Endothelial cell of umbilical vein (primary cell): ENCODE data around the gene PSME4.

Experiments used
- CTCF ChIP-seq, 2 donors: IDR thresholded peaks; 1 replicate in 1 of 2; 2 replicates in 1 of 2; pipeline ENCODE4 v1.5.1; 2011; ENCODE audit warnings: low read length in 2 of 2, mild to moderate bottlenecking in 2 of 2, moderate library complexity in 2 of 2, control low read depth in 1 of 2, inconsistent platforms in 1 of 2, low read depth in 1 of 2; ENCODE audit not compliant: insufficient read depth in 1 of 2; ENCODE audit errors: extremely low read depth in 1 of 2
- EZH2 ChIP-seq: IDR thresholded peaks from 2 replicates; pipeline ENCODE4 v1.6.1; 2012; ENCODE audit warnings: borderline replicate concordance, low read depth, mild to moderate bottlenecking, moderate library complexity, low read length, inconsistent platforms; ENCODE audit not compliant: severe bottlenecking
- FOS ChIP-seq: IDR thresholded peaks from 2 replicates; pipeline ENCODE4 v1.6.1; 2011; ENCODE audit warnings: mild to moderate bottlenecking, low read length, moderate library complexity, borderline replicate concordance; ENCODE audit not compliant: insufficient read depth
- JUN ChIP-seq: IDR thresholded peaks from 2 replicates; pipeline ENCODE4 v1.6.1; 2011; ENCODE audit warnings: borderline replicate concordance, low read depth; ENCODE audit not compliant: insufficient read length, insufficient read depth
- MAX ChIP-seq: IDR thresholded peaks from 2 replicates; pipeline ENCODE4 v1.6.1; 2011; ENCODE audit not compliant: insufficient read depth, insufficient read length
- MYC ChIP-seq: IDR thresholded peaks from one replicate; pipeline ENCODE4 v1.6.1; 2011; ENCODE audit warnings: mild to moderate bottlenecking, low read depth, low read length
- POLR2A ChIP-seq: IDR thresholded peaks from 2 replicates; pipeline ENCODE4 v1.6.1; 2012; ENCODE audit warnings: low read depth, mild to moderate bottlenecking, control low read depth, low read length
- POLR2AphosphoS5 ChIP-seq: IDR thresholded peaks from 2 replicates; pipeline ENCODE4 v1.6.1; 2012; ENCODE audit warnings: low read depth, mild to moderate bottlenecking, control low read depth, low read length, moderate library complexity; ENCODE audit not compliant: insufficient read depth

GRCh38 chr2:53820048-53820447 is 150.7 kb downstream of the PSME4 start:
- TF ChIP-seq CTCF (IDR thresholded peaks at IDR 0.05; ENCODE audit: extremely low read depth in 1 of 2, insufficient read depth in 1 of 2, low read depth in 1 of 2, low read length in 2 of 2) (no peak), POLR2A (no peak), POLR2AphosphoS5 (no peak), EZH2 (no peak), JUN (no peak), MAX (no peak), FOS (no peak), MYC (no peak)
